ENCODE results near the gene MAN1B1. TPM values are rescaled to one million over a fixed set of nuclear protein-coding genes. Genes with fewer than 3 reads are reported as not detected.

The MAN1B1 gene
- total and polyA plus RNA-seq, 2 of the 4 experiments (the other 2 are of a cell fraction) = 28.7 to 55.1 TPM

DNA sequence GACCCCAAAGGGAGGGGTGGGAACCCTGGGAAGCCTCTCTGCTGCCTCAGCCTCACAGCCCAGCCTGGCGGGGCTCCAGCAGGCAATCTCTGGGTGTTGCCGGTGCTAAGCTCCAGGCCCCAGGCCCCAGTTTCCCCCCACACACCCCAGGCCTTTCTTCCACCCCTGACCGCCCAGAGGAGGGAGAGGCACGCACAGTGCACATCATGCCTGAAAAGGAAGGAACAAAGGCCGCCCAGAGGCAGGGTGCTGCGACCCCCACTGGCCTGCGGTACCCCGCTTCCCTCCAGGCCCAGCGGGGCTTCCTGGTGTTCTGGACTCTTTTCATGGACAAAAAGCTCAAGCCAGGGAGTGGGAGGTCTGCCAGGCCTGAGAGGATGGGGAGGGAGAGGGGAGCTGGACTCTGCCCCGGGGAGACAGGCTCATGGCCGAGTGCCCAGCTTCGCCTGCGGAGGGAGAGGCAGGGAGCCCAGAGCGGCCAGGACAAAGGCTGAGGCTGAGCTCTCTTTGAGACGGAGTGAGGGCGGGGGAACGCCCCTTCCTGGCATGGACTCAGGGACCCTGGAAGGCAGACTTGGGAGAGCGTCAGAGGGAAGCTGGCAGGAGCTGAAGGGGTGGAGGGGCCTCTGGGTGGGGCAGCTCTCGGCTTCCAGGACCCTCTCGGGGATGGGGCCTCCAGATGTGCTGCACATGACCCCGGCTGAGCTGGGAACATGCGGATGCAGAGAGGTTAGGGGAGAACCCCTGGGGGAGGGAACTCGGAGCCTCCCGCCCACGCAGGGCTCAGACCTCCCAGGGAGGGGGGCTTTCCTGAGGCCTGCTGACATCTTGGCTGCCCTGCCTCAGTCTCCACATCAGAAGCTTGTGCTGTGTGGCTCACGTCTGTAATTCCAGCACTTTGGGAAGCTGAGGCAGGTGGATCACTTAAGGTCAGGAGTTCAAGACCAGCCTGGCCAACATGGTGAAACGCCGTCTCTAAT lies 31.1 kb upstream of the MAN1B1 start (continued):
- no peak for TF ChIP-seq RAD21 (IDR thresholded peaks at IDR 0.05; ENCODE audit: low read length)

DNA sequence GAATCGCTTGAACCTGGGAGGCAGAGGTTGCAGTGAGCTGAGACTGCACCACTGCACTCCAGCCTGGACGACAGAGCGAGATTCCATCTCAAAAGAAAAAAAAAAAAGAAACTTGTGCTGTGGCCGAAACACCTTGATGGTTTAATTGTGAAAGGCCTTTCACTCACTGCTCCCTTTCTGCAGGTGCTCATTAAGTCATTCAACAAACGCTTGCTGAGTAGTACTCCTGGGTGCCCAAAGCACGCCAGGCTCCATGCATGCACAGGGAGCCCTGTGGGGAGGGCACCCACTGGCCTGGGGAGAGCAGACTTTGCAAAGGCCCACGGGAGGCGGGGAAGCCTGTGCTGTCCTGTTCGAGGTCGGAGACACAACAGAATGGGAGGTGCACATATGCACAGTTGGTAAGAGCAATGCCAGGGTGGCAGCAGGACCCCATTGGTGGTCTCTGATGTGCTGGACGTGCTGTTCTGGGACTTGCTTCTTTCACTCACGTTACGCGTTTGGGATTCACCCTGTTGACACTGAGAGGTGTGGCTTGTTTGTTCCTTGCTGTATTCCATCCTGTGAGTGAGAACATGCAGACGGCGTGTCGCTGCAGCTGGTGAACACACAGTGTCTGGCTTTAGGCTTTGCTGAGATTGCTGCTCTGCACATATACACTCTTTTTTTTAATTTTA lies 29.9 kb upstream of the MAN1B1 start:
- Histone ChIP-seq H2BK5ac (ENCODE audit: low read depth, low read length, poor library complexity, severe bottlenecking) (no peak overlapping the region), H2BK20ac (ENCODE audit: low read depth, low read length) (no peak overlapping the region), H3K36me3 (ENCODE audit: control insufficient read depth, insufficient read depth, low read length) (no peaks in the 10 kb centered on the region), H4K20me1 (ENCODE audit: insufficient read depth, low read length) (no peaks in the 10 kb centered on the region), H3K9me3 (ENCODE audit: control insufficient read depth, insufficient read depth, low read length) (no peaks in the 10 kb centered on the region), H3K4me2 (ENCODE audit: low read depth, low read length) (no peak overlapping the region), H3K23ac (ENCODE audit: low read depth, low read length) (no peak overlapping the region), H3K9ac (ENCODE audit: low read depth, low read length) (no peak overlapping the region), H3K4ac (ENCODE audit: low read depth, low read length) (no peak overlapping the region), H3K27ac (ENCODE audit: insufficient read depth, low read length) (no peak overlapping the region), H3K56ac (ENCODE audit: extremely low read depth, insufficient read depth, low read length) (no peak overlapping the region), H3K4me3 (ENCODE audit: insufficient read depth, low read depth, low read length) (no peak overlapping the region), H3K79me1 (ENCODE audit: low read depth in 1 of 2, low read length in 2 of 2) (no peaks in the 10 kb centered on the region), H3K9me1 (ENCODE audit: insufficient read depth, low read length) (no peaks in the 10 kb centered on the region), H4K5ac (ENCODE audit: low read depth, low read length) (no peak overlapping the region), H2AK9ac (replicated peaks; ENCODE audit: low read depth, low read length, poor library complexity) (no peak overlapping the region), H4K8ac (ENCODE audit: low read depth in 2 of 2, low read length in 2 of 2) (no peak overlapping the region), H3K14ac (replicated peaks; ENCODE audit: low read depth, low read length) (no peak overlapping the region), H2BK120ac (ENCODE audit: low read depth, low read length) (no peak overlapping the region), H2AK5ac (ENCODE audit: low read depth, low read length) (no peak overlapping the region), H4K91ac (ENCODE audit: insufficient read depth, low read depth, low read length) (no peak overlapping the region), H2BK15ac (ENCODE audit: low read depth, low read length) (no peak overlapping the region), H3K27me3 (ENCODE audit: control insufficient read depth, insufficient read depth, low read length) (peaks cover 45% of the 10 kb centered on the region), H3K18ac (ENCODE audit: low read depth, low read length) (no peak overlapping the region), H3K4me1 (ENCODE audit: control insufficient read depth, insufficient read depth, low read length) (peaks cover 3% of the 10 kb centered on the region; the same call in 1 of the 2 replicates), H2AFZ (replicated peaks; ENCODE audit: low read length, poor library complexity) (no peak overlapping the region)
- intact Hi-C loops (cut with micrococcal nuclease) (no loop called here), in situ Hi-C loops (cut with MboI; ENCODE audit: low sequenced_read_pairs) (no loop called here), dilution Hi-C loops (cut with HindIII; ENCODE audit: low sequenced_read_pairs, unreplicated experiment) (no loop called here)
- BruUV-seq (replicated peaks) = no TSS peak
- ChIA-PET CTCF (interaction anchor here (0.6 kb wide), 1 partner anchor 471 kb away, joined by 6 read pairs; no protein-coding TSS in a partner anchor), POLR2A (ENCODE audit: unreplicated experiment) (no interaction called here)
- DNase-seq (no peak), ATAC-seq (ENCODE audit: low read depth) (no peak)
- 53% methylated on average over 4 of the region's 17 CpGs; no CpG with 5 or more reads in 1 of the 2 experiments for WGBS, 2 experiments (ENCODE audit: extremely low coverage in 2 of 2, insufficient read length in 1 of 2)
- no peak for TF ChIP-seq CHD1 (IDR thresholded peaks at IDR 0.05; ENCODE audit: low read depth, low read length)
- TF ChIP-seq BHLHE40 (IDR thresholded peaks at IDR 0.05; ENCODE audit: low read depth, low read length) = no peak
- TF ChIP-seq POLR2A (IDR thresholded peaks at IDR 0.05; ENCODE audit: low read depth, low read length) = no peak
- no peak for TF ChIP-seq SMC3 (IDR thresholded peaks at IDR 0.05; ENCODE audit: low read depth, low read length)
- TF ChIP-seq, protein P1, sequence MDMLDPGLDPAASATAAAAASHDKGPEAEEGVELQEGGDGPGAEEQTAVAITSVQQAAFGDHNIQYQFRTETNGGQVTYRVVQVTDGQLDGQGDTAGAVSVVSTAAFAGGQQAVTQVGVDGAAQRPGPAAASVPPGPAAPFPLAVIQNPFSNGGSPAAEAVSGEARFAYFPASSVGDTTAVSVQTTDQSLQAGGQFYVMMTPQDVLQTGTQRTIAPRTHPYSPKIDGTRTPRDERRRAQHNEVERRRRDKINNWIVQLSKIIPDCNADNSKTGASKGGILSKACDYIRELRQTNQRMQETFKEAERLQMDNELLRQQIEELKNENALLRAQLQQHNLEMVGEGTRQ (IDR thresholded peaks at IDR 0.05; ENCODE audit: low read depth, low read length) = no peak
- TF ChIP-seq MAZ (IDR thresholded peaks at IDR 0.05; ENCODE audit: borderline replicate concordance, low read depth, low read length) = no peak
- no peak for TF ChIP-seq NFE2L2 (IDR thresholded peaks at IDR 0.05; ENCODE audit: low read depth, low read length)
- no peak for TF ChIP-seq CTCF (conservative IDR thresholded peaks at IDR 0.05; ENCODE audit: low read depth, low read length)
- TF ChIP-seq RFX5 (IDR thresholded peaks at IDR 0.05; ENCODE audit: low read depth, low read length) = no peak
- TF ChIP-seq RAD21 (IDR thresholded peaks at IDR 0.05; ENCODE audit: low read length) = no peak
- no peak for TF ChIP-seq RCOR1 (IDR thresholded peaks at IDR 0.05; ENCODE audit: insufficient replicate concordance, low read length)
